CD14-positive monocyte (primary cell): ENCODE measurements around the gene C1S. TPM values are rescaled to one million over a fixed set of nuclear protein-coding genes. Genes with fewer than 3 reads are reported as not detected.
"Not testable (repeated sequence)": the region's sequence is repeated elsewhere in the genome, so short reads cannot be mapped to it uniquely, and the experiment has no call there.

Experiments
- DNase-seq, 3 donors: peaks; one replicate each; pipeline ENCODE4 v3.0.0-alpha.2; 2011 to 2022
- H2AFZ ChIP-seq: 2 replicates; pipeline ENCODE4 v1.6.0; 2012; ENCODE audit warnings: mild to moderate bottlenecking, low read depth, low read length, inconsistent platforms; ENCODE audit not compliant: insufficient read depth, poor library complexity, severe bottlenecking
- H3K27ac ChIP-seq, 2 donors: 1 replicate in 1 of 2; 2 replicates in 1 of 2; pipeline ENCODE4 v1.5.1; 2012 to 2013; ENCODE audit warnings: low read length in 2 of 2, control low read depth in 1 of 2, inconsistent platforms in 1 of 2, low read depth in 1 of 2, mild to moderate bottlenecking in 1 of 2
- H3K27me3 ChIP-seq, 2 donors: one replicate each; pipeline versions ENCODE4 v1.6.0 to v1.6.1; 2011 to 2013; ENCODE audit warnings: low read length in 2 of 2; ENCODE audit not compliant: control insufficient read depth in 2 of 2, insufficient read depth in 2 of 2
- H3K36me3 ChIP-seq, 2 donors: replicated peaks in 1 of 2; 1 replicate in 1 of 2; 2 replicates in 1 of 2; pipeline versions ENCODE4 v1.5.1 to v1.6.1; 2012 to 2013; ENCODE audit warnings: low read length in 2 of 2, control low read depth in 1 of 2, inconsistent platforms in 1 of 2, mild to moderate bottlenecking in 1 of 2; ENCODE audit not compliant: insufficient read depth in 2 of 2, control insufficient read depth in 1 of 2
- H3K4me1 ChIP-seq, 2 donors: 1 replicate in 1 of 2; 2 replicates in 1 of 2; pipeline versions ENCODE4 v1.5.1 to v1.6.1; 2012 to 2013; ENCODE audit warnings: low read length in 2 of 2, control low read depth in 1 of 2, inconsistent platforms in 1 of 2, mild to moderate bottlenecking in 1 of 2, moderate library complexity in 1 of 2; ENCODE audit not compliant: insufficient read depth in 2 of 2, control insufficient read depth in 1 of 2
- H3K4me2 ChIP-seq: replicated peaks from 2 replicates; pipeline ENCODE3; 2012; ENCODE audit warnings: low read length, moderate library complexity, mild to moderate bottlenecking; ENCODE audit not compliant: poor library complexity, severe bottlenecking; ENCODE audit errors: extremely low read depth
- H3K4me3 ChIP-seq, 3 experiments: fragments of 200-600 bp in 1 of 3; sonication (generic) in 1 of 3; replicated peaks in 1 of 3; 1 replicate in 2 of 3; 2 replicates in 1 of 3; pipeline ENCODE4 v1.5.1; 2011 to 2013; ENCODE audit warnings: low read length in 3 of 3, mild to moderate bottlenecking in 3 of 3, control low read depth in 2 of 3, low read depth in 2 of 3, inconsistent platforms in 1 of 3, moderate library complexity in 1 of 3
- H3K79me2 ChIP-seq: 2 replicates; pipeline ENCODE4 v1.6.0; 2012; ENCODE audit warnings: mild to moderate bottlenecking, control low read depth, inconsistent platforms, low read length, moderate library complexity; ENCODE audit not compliant: insufficient read depth
- H3K9ac ChIP-seq: 2 replicates; pipeline ENCODE4 v1.6.0; 2017; ENCODE audit warnings: low read length, mild to moderate bottlenecking; ENCODE audit not compliant: insufficient read depth, poor library complexity, severe bottlenecking
- H3K9me3 ChIP-seq, 2 donors: replicated peaks in 1 of 2; 1 replicate in 1 of 2; 2 replicates in 1 of 2; pipeline versions ENCODE4 v1.5.1 to v1.6.1; 2012 to 2013; ENCODE audit warnings: low read length in 2 of 2, control low read depth in 1 of 2; ENCODE audit not compliant: control insufficient read depth in 1 of 2, insufficient read depth in 1 of 2
- H4K20me1 ChIP-seq: 2 replicates; pipeline ENCODE4 v1.6.0; 2012; ENCODE audit warnings: mild to moderate bottlenecking, low read length, control low read depth, moderate library complexity; ENCODE audit not compliant: insufficient read depth
- H3K27ac Mint-ChIP-seq, 7 donors: one replicate each; pipeline ENCODE4 v1.8.0; 2020; ENCODE audit warnings: mild to moderate bottlenecking in 7 of 7, mixed read lengths in 7 of 7, moderate library complexity in 6 of 7, inconsistent platforms in 2 of 7
- H3K27me3 Mint-ChIP-seq, 3 donors: one replicate each; pipeline ENCODE4 v1.8.0; 2021 to 2022; ENCODE audit warnings: low read depth in 3 of 3, mild to moderate bottlenecking in 3 of 3, mixed read lengths in 3 of 3, moderate library complexity in 3 of 3, inconsistent platforms in 1 of 3
- H3K36me3 Mint-ChIP-seq, 2 donors: one replicate each; pipeline ENCODE4 v1.8.0; 2020; ENCODE audit warnings: mixed read lengths in 2 of 2, inconsistent platforms in 1 of 2, mild to moderate bottlenecking in 1 of 2
- H3K4me1 Mint-ChIP-seq: one replicate; pipeline ENCODE4 v1.8.0; 2020; ENCODE audit warnings: mild to moderate bottlenecking, mixed read lengths
- H3K4me3 Mint-ChIP-seq, 2 donors: one replicate each; pipeline ENCODE4 v1.8.0; 2020; ENCODE audit warnings: mild to moderate bottlenecking in 2 of 2, mixed read lengths in 2 of 2, moderate library complexity in 1 of 2
- H3K9me3 Mint-ChIP-seq, 7 donors: one replicate each; pipeline ENCODE4 v1.8.0; 2020 to 2022; ENCODE audit warnings: mixed read lengths in 7 of 7, mild to moderate bottlenecking in 6 of 7, moderate library complexity in 6 of 7, inconsistent platforms in 2 of 7
- WGBS: methylation state at CpG from one replicate; pipeline ENCODE4 v1.1.5; 2013; ENCODE audit warnings: missing lambda C conversion rate; ENCODE audit not compliant: insufficient coverage; 5-methylcytosine and 5-hydroxymethylcytosine counted together
- intact Hi-C, 2 donors: fragments of 100-400 bp; cut with micrococcal nuclease; formaldehyde crosslinking; loops; one replicate each; pipeline versions ENCODE4 v1.15.0 to v1.15.1; 2023
- polyA plus RNA-seq, 3 donors: library from polyadenylated mRNA; depleted of rRNA in 1 of 3; unstranded in 2 of 3; stranded (reverse) in 1 of 3; fragments of 300-500 nt in 2 of 3; fragments of >200 nt in 1 of 3; fragmentation: Illumina TruSeq in 2 of 3; gene quantifications; 1 replicate in 2 of 3; 2 replicates in 1 of 3; pipeline ENCODE4 v1.2.3, GENCODE V29; 2012 to 2021
- TF ChIP-seq, protein P1 (sequence below): fragments of 200-600 bp; IDR thresholded peaks from one replicate; pipeline ENCODE4 v1.8.0; 2022; ENCODE audit warnings: antibody characterized with exemption, mild to moderate bottlenecking

Gene C1S
- polyA plus RNA-seq, 3 donors = 1.00 TPM; not detected in 2

DNA sequence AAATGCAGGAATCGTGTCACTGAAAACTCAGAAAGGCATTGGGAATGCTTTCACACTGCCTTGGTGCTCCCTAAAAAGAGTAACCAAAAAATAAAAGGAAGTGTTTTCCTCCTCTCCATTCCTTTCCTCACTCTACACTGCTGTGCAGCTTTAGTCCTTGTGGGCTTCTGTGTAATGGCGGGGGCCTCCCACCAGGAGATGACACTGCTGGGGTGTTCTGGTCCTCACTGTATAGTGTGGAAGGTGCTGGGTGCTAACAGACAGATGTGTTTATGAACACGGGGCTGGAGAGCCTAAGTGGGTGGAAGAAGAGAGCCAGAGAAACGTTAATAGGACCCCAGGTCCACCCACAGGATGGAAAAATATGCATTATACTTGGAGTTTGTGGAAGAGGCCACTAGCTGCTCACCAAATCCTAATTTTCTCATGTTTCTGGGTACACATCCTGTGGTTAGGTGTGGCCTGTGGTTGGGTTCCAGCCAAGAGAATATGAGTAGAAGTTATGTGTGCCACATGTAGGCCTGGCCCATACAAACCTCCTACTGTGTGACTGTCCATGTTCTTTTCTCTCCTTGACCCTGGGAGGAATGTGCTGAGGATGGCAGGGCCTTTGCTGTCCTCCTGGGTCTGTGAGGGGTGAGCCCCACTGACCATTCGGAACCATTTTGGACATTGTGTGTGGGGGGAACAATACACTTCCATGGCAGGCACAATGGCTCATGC, 14.0 kb upstream of the C1S start:
- no peak overlapping the region for H3K4me3 Mint-ChIP-seq

DNA sequence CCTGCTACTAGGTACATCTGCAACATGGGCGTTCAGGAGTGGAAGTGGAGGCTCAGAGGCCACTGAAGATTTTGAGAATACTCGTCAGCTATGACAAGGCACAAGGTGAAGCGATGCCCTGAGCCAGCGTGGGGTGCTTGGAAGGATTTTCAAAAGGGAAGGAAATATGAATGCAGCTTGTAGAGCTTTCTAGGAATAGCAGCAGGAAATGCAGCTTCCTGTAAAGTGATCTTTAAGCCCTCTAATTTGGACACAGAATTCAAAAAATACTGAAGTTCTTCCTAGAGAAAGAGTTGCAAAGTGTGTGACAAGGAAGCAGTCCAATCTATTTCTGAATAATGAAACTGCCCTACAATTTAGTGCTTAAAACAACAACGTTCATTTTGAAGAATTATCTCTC, 13.2 kb upstream of the C1S start:
- no peaks in the 10 kb centered on the region for H3K36me3 Mint-ChIP-seq
- Histone ChIP-seq H3K27me3 (no peaks in the 10 kb centered on the region), H4K20me1 (no peaks in the 10 kb centered on the region), H3K27ac (no peak overlapping the region), H3K4me1 (peaks cover 12 to 14% of the 10 kb centered on the region in 2 donors), H3K9ac (peak overlapping the region; percentile 1), H3K4me3 (no peak overlapping the region), H3K36me3 (no peaks in the 10 kb centered on the region), H2AFZ (no peak overlapping the region), H3K79me2 (no peaks in the 10 kb centered on the region), H3K9me3 (no peaks in the 10 kb centered on the region), H3K4me2 (peak overlapping the region; percentile 36)
- no peaks in the 10 kb centered on the region for H3K9me3 Mint-ChIP-seq
- H3K27me3 Mint-ChIP-seq = peaks cover 4 to 9% (median 6%) of the 10 kb centered on the region in 3 donors
- peaks cover 20% of the 10 kb centered on the region for H3K4me1 Mint-ChIP-seq
- H3K27ac Mint-ChIP-seq = peak overlapping the region in 1 of 7 donors; percentile 58
- WGBS = 2% methylated on average over 4 of the region's 5 CpGs
- DNase-seq = no peak
- intact Hi-C loops = no loop called here
- TF ChIP-seq, protein P1, sequence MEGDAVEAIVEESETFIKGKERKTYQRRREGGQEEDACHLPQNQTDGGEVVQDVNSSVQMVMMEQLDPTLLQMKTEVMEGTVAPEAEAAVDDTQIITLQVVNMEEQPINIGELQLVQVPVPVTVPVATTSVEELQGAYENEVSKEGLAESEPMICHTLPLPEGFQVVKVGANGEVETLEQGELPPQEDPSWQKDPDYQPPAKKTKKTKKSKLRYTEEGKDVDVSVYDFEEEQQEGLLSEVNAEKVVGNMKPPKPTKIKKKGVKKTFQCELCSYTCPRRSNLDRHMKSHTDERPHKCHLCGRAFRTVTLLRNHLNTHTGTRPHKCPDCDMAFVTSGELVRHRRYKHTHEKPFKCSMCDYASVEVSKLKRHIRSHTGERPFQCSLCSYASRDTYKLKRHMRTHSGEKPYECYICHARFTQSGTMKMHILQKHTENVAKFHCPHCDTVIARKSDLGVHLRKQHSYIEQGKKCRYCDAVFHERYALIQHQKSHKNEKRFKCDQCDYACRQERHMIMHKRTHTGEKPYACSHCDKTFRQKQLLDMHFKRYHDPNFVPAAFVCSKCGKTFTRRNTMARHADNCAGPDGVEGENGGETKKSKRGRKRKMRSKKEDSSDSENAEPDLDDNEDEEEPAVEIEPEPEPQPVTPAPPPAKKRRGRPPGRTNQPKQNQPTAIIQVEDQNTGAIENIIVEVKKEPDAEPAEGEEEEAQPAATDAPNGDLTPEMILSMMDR = no peak
- no peak overlapping the region for H3K4me3 Mint-ChIP-seq

More for the DNA sequence above, 14.0 kb upstream of the C1S start:
- H3K79me2 ChIP-seq = no peaks in the 10 kb centered on the region
- no peak overlapping the region for H2AFZ ChIP-seq
- peaks cover 4 to 9% (median 6%) of the 10 kb centered on the region in 3 donors for H3K27me3 Mint-ChIP-seq
- no peaks in the 10 kb centered on the region for H3K36me3 Mint-ChIP-seq
- peaks cover 12 to 14% of the 10 kb centered on the region in 2 donors for H3K4me1 ChIP-seq
- intact Hi-C loops = no loop called here
- TF ChIP-seq, protein P1 = no peak
- no peak overlapping the region for H3K9ac ChIP-seq
- H3K4me2 ChIP-seq = no peak overlapping the region
- WGBS = 93% methylated on average over 3 of the region's 5 CpGs
- no peak overlapping the region for H3K4me3 ChIP-seq
- no peaks in the 10 kb centered on the region for H3K9me3 ChIP-seq
- no peak for DNase-seq
- H3K4me1 Mint-ChIP-seq = peaks cover 20% of the 10 kb centered on the region
- H3K36me3 ChIP-seq = no peaks in the 10 kb centered on the region
- no peak overlapping the region for H3K27ac ChIP-seq
- H3K27me3 ChIP-seq = no peaks in the 10 kb centered on the region
- no peaks in the 10 kb centered on the region for H4K20me1 ChIP-seq
- H3K9me3 Mint-ChIP-seq = no peaks in the 10 kb centered on the region
- no peak overlapping the region for H3K27ac Mint-ChIP-seq

DNA sequence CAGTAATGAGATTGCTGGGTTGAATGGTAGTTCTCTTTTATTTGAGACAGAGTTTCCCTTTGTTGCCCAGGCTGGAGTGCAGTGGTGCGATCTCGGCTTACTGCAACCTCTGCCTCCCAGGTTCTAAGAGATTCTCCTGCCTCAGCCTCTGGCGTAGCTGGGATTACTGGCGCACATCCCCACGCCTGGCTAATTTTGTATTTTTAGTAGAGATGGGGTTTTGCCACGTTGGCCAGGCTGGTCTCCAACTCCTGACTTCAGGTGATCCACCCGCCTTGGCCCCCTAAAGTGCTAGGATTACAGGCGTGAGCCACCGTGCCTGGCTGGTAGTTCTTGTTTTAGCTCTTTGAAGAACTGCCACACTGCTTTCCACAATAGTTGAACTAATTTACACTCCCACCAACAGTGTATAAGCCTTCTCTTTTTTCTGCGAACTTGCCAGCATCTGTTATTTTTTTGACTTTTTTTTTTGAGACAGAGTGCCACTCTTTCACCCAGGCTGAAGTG, 11.0 kb upstream of the C1S start:
- 91% methylated on average over 9 of the region's 10 CpGs for WGBS
- H3K4me3 ChIP-seq, H3K27me3 ChIP-seq, H3K9me3 ChIP-seq, H2AFZ ChIP-seq, H3K27me3 Mint-ChIP-seq, H3K36me3 ChIP-seq, DNase-seq, H3K9me3 Mint-ChIP-seq, H3K9ac ChIP-seq, intact Hi-C loops, H3K4me2 ChIP-seq, H3K79me2 ChIP-seq, H3K4me3 Mint-ChIP-seq, H3K27ac ChIP-seq, H4K20me1 ChIP-seq, H3K36me3 Mint-ChIP-seq: not testable (repeated sequence)
- Mint-ChIP-seq H3K4me1 (peaks cover 17% of the 10 kb centered on the region), H3K27ac (peak overlapping the region in 1 of 7 donors; percentile 4)
- H3K4me1 ChIP-seq = peaks cover 12 to 14% of the 10 kb centered on the region in 2 donors
